ENCODE measurements around the gene DHRS3.

DHRS3 gene

GRCh38 chr1:12592496-12592895 is 25.5 kb downstream of the DHRS3 start:
- Histone ChIP-seq H3K9ac (ENCODE audit: low read depth, low read length) (no peak overlapping the region), H3K4me1 (ENCODE audit: control insufficient read depth, insufficient read depth, low read length) (peaks cover 21% of the 10 kb centered on the region), H3K4me3 (ENCODE audit: low read depth, low read length) (no peak overlapping the region), H3K27me3 (ENCODE audit: control insufficient read depth, insufficient read depth, low read length) (no peaks in the 10 kb centered on the region), H3K36me3 (ENCODE audit: control insufficient read depth, insufficient read depth, low read length) (peaks cover 9% of the 10 kb centered on the region), H3K9me3 (ENCODE audit: control insufficient read depth, insufficient read depth, low read length) (no peaks in the 10 kb centered on the region)

GRCh38 chr1:12591267-12591938 is 26.6 kb downstream of the DHRS3 start:
- Histone ChIP-seq H3K4me1 (ENCODE audit: control insufficient read depth, insufficient read depth, low read length) (peaks cover 21% of the 10 kb centered on the region), H3K4me3 (ENCODE audit: low read depth, low read length) (no peak overlapping the region), H3K27me3 (ENCODE audit: control insufficient read depth, insufficient read depth, low read length) (no peaks in the 10 kb centered on the region), H3K9me3 (ENCODE audit: control insufficient read depth, insufficient read depth, low read length) (no peaks in the 10 kb centered on the region), H3K36me3 (ENCODE audit: control insufficient read depth, insufficient read depth, low read length) (peaks cover 9% of the 10 kb centered on the region), H3K9ac (ENCODE audit: low read depth, low read length) (no peak overlapping the region)

- no peaks in the 10 kb centered on the region for H3K9me3 ChIP-seq (ENCODE audit: control insufficient read depth, insufficient read depth, low read length)
- no peak overlapping the region for H3K4me3 ChIP-seq (ENCODE audit: low read depth, low read length)
- H3K4me1 ChIP-seq (ENCODE audit: control insufficient read depth, insufficient read depth, low read length): peaks cover 11% of the 10 kb centered on the region
- H3K36me3 ChIP-seq (ENCODE audit: control insufficient read depth, insufficient read depth, low read length): peaks cover 21% of the 10 kb centered on the region
- no peaks in the 10 kb centered on the region for H3K27me3 ChIP-seq (ENCODE audit: control insufficient read depth, insufficient read depth, low read length)
- H3K9ac ChIP-seq (ENCODE audit: low read depth, low read length): no peak overlapping the region
These were observed 29.3 kb downstream of the DHRS3 start for GRCh38 chr1:12588695-12589094.

- H3K9me3 ChIP-seq (ENCODE audit: control insufficient read depth, insufficient read depth, low read length): no peaks in the 10 kb centered on the region
- no peak overlapping the region for H3K4me3 ChIP-seq (ENCODE audit: low read depth, low read length)
- H3K4me1 ChIP-seq (ENCODE audit: control insufficient read depth, insufficient read depth, low read length): peaks cover 7% of the 10 kb centered on the region
- H3K36me3 ChIP-seq (ENCODE audit: control insufficient read depth, insufficient read depth, low read length): peaks cover 21% of the 10 kb centered on the region
- H3K27me3 ChIP-seq (ENCODE audit: control insufficient read depth, insufficient read depth, low read length): no peaks in the 10 kb centered on the region
- H3K9ac ChIP-seq (ENCODE audit: low read depth, low read length): no peak overlapping the region
These were observed 29.9 kb downstream of the DHRS3 start for GRCh38 chr1:12587981-12588640.

- no peak overlapping the region for H3K4me3 ChIP-seq (ENCODE audit: low read depth, low read length)
- peaks cover 19% of the 10 kb centered on the region for H3K36me3 ChIP-seq (ENCODE audit: control insufficient read depth, insufficient read depth, low read length)
- no peaks in the 10 kb centered on the region for H3K27me3 ChIP-seq (ENCODE audit: control insufficient read depth, insufficient read depth, low read length)
- no peaks in the 10 kb centered on the region for H3K9me3 ChIP-seq (ENCODE audit: control insufficient read depth, insufficient read depth, low read length)
- no peak overlapping the region for H3K9ac ChIP-seq (ENCODE audit: low read depth, low read length)
- H3K4me1 ChIP-seq (ENCODE audit: control insufficient read depth, insufficient read depth, low read length): no peaks in the 10 kb centered on the region
These were observed 31.8 kb downstream of the DHRS3 start for GRCh38 chr1:12585951-12586942.

GRCh38 chr1:12585536-12585935 is 32.5 kb downstream of the DHRS3 start:
- Histone ChIP-seq H3K4me3 (ENCODE audit: low read depth, low read length) (no peak overlapping the region), H3K27me3 (ENCODE audit: control insufficient read depth, insufficient read depth, low read length) (no peaks in the 10 kb centered on the region), H3K9me3 (ENCODE audit: control insufficient read depth, insufficient read depth, low read length) (no peaks in the 10 kb centered on the region), H3K9ac (ENCODE audit: low read depth, low read length) (no peak overlapping the region), H3K4me1 (ENCODE audit: control insufficient read depth, insufficient read depth, low read length) (no peaks in the 10 kb centered on the region), H3K36me3 (ENCODE audit: control insufficient read depth, insufficient read depth, low read length) (peaks cover 18% of the 10 kb centered on the region)

GRCh38 chr1:12584900-12585525 is 33.0 kb downstream of the DHRS3 start:
- peaks cover 22% of the 10 kb centered on the region for H3K36me3 ChIP-seq (ENCODE audit: control insufficient read depth, insufficient read depth, low read length)
- H3K4me3 ChIP-seq (ENCODE audit: low read depth, low read length): no peak overlapping the region
- no peaks in the 10 kb centered on the region for H3K9me3 ChIP-seq (ENCODE audit: control insufficient read depth, insufficient read depth, low read length)
- no peaks in the 10 kb centered on the region for H3K4me1 ChIP-seq (ENCODE audit: control insufficient read depth, insufficient read depth, low read length)
- no peak overlapping the region for H3K9ac ChIP-seq (ENCODE audit: low read depth, low read length)
- no peaks in the 10 kb centered on the region for H3K27me3 ChIP-seq (ENCODE audit: control insufficient read depth, insufficient read depth, low read length)

GRCh38 chr1:12583484-12583883 is 34.5 kb downstream of the DHRS3 start:
- H3K4me1 ChIP-seq (ENCODE audit: control insufficient read depth, insufficient read depth, low read length): no peaks in the 10 kb centered on the region
- peaks cover 34% of the 10 kb centered on the region for H3K36me3 ChIP-seq (ENCODE audit: control insufficient read depth, insufficient read depth, low read length)
- no peak overlapping the region for H3K9ac ChIP-seq (ENCODE audit: low read depth, low read length)

GRCh38 chr1:12582649-12583048 is 35.4 kb downstream of the DHRS3 start:
- peaks cover 41% of the 10 kb centered on the region for H3K36me3 ChIP-seq (ENCODE audit: control insufficient read depth, insufficient read depth, low read length)
- H3K4me3 ChIP-seq (ENCODE audit: low read depth, low read length): no peak overlapping the region
- no peaks in the 10 kb centered on the region for H3K27me3 ChIP-seq (ENCODE audit: control insufficient read depth, insufficient read depth, low read length)
- no peaks in the 10 kb centered on the region for H3K9me3 ChIP-seq (ENCODE audit: control insufficient read depth, insufficient read depth, low read length)
- H3K9ac ChIP-seq (ENCODE audit: low read depth, low read length): no peak overlapping the region
- H3K4me1 ChIP-seq (ENCODE audit: control insufficient read depth, insufficient read depth, low read length): no peaks in the 10 kb centered on the region

More at GRCh38 chr1:12583484-12583883, 34.5 kb downstream of the DHRS3 start:
- Histone ChIP-seq H3K9me3 (ENCODE audit: control insufficient read depth, insufficient read depth, low read length) (no peaks in the 10 kb centered on the region), H3K27me3 (ENCODE audit: control insufficient read depth, insufficient read depth, low read length) (no peaks in the 10 kb centered on the region), H3K4me3 (ENCODE audit: low read depth, low read length) (no peak overlapping the region)

- Histone ChIP-seq H3K36me3 (ENCODE audit: control insufficient read depth, insufficient read depth, low read length) (peaks cover 46% of the 10 kb centered on the region), H3K27me3 (ENCODE audit: control insufficient read depth, insufficient read depth, low read length) (no peaks in the 10 kb centered on the region), H3K9me3 (ENCODE audit: control insufficient read depth, insufficient read depth, low read length) (no peaks in the 10 kb centered on the region)
These were observed 36.8 kb downstream of the DHRS3 start for GRCh38 chr1:12581179-12581578.

More at GRCh38 chr1:12581179-12581578, 36.8 kb downstream of the DHRS3 start:
- Histone ChIP-seq H3K4me3 (ENCODE audit: low read depth, low read length) (no peak overlapping the region), H3K4me1 (ENCODE audit: control insufficient read depth, insufficient read depth, low read length) (no peaks in the 10 kb centered on the region), H3K9ac (ENCODE audit: low read depth, low read length) (no peak overlapping the region)
